Activated CD4-positive, alpha-beta T cell treated with anti-CD3 and anti-CD28 coated beads, Interleukin-2, amount 50 U/mL, for 16 hours (primary cell): Measurements from ENCODE around the gene DOCK8.
"Not testable (repeated sequence)": the region's sequence is repeated elsewhere in the genome, so short reads cannot be mapped to it uniquely, and the experiment has no call there.

Experiments
- DNase-seq: peaks from one replicate; pipeline ENCODE4 v3.0.0-alpha.2; 2020

Gene DOCK8

GRCh38 chr9:373759-374206, 159.1 kb downstream of the DOCK8 start:
- DNase-seq = no peak

GRCh38 chr9:374736-375135, 160.1 kb downstream of the DOCK8 start:
- no peak for DNase-seq

- DNase-seq = no peak
These were observed 161.4 kb downstream of the DOCK8 start for GRCh38 chr9:376115-376514.

GRCh38 chr9:378263-378662, 163.6 kb downstream of the DOCK8 start:
- DNase-seq = no peak

GRCh38 chr9:382383-382782, 167.7 kb downstream of the DOCK8 start:
- no peak for DNase-seq

- peak; percentile 14 for DNase-seq
These were observed 171.2 kb downstream of the DOCK8 start for GRCh38 chr9:385818-386398.

- DNase-seq = no peak
These were observed 174.5 kb downstream of the DOCK8 start for GRCh38 chr9:389159-389558.

GRCh38 chr9:389758-390157, 175.1 kb downstream of the DOCK8 start:
- DNase-seq = no peak

GRCh38 chr9:392077-392804, 177.6 kb downstream of the DOCK8 start:
- no peak for DNase-seq

- DNase-seq = no peak
These were observed 179.8 kb downstream of the DOCK8 start for GRCh38 chr9:394347-395052.

- no peak for DNase-seq
These were observed 181.7 kb downstream of the DOCK8 start for GRCh38 chr9:396396-396795.

- no peak for DNase-seq
These were observed 183.4 kb downstream of the DOCK8 start for GRCh38 chr9:398085-398484.

- DNase-seq = no peak
These were observed 186.6 kb downstream of the DOCK8 start for GRCh38 chr9:401223-401622.

GRCh38 chr9:404234-404633, 189.6 kb downstream of the DOCK8 start:
- DNase-seq = no peak

- DNase-seq = no peak
These were observed 190.7 kb downstream of the DOCK8 start for GRCh38 chr9:405341-405740.

GRCh38 chr9:406886-407654, 192.4 kb downstream of the DOCK8 start:
- no peak for DNase-seq

GRCh38 chr9:409655-410054, 195.0 kb downstream of the DOCK8 start:
- not testable (repeated sequence) for DNase-seq

- DNase-seq = no peak
These were observed 199.9 kb downstream of the DOCK8 start for GRCh38 chr9:414595-414994.

- no peak for DNase-seq
These were observed 205.0 kb downstream of the DOCK8 start for GRCh38 chr9:419571-420171.

GRCh38 chr9:421896-422295, 207.2 kb downstream of the DOCK8 start:
- DNase-seq = no peak

GRCh38 chr9:426264-426663, 211.6 kb downstream of the DOCK8 start:
- DNase-seq = no peak

- no peak for DNase-seq
These were observed 212.3 kb downstream of the DOCK8 start for GRCh38 chr9:426976-427375.

GRCh38 chr9:431701-432100, 217.0 kb downstream of the DOCK8 start:
- DNase-seq = no peak
